Astrocyte (in vitro differentiated cells and primary cell): ENCODE results near the gene BCL3.

Source experiments
- EZH2 ChIP-seq: IDR thresholded peaks from 2 replicates; pipeline ENCODE4 v1.6.1; 2012; ENCODE audit warnings: mild to moderate bottlenecking, low read length, inconsistent platforms; ENCODE audit not compliant: insufficient read depth
- TF ChIP-seq, protein P1 (sequence below): IDR thresholded peaks from 2 replicates; pipeline ENCODE4 v1.5.1; 2011; ENCODE audit warnings: low read depth, mild to moderate bottlenecking, inconsistent platforms, low read length, moderate library complexity; ENCODE audit not compliant: insufficient read depth

GRCh38 chr19:44731622-44732021 is 16.9 kb upstream of the BCL3 start:
- TF ChIP-seq, protein P1, sequence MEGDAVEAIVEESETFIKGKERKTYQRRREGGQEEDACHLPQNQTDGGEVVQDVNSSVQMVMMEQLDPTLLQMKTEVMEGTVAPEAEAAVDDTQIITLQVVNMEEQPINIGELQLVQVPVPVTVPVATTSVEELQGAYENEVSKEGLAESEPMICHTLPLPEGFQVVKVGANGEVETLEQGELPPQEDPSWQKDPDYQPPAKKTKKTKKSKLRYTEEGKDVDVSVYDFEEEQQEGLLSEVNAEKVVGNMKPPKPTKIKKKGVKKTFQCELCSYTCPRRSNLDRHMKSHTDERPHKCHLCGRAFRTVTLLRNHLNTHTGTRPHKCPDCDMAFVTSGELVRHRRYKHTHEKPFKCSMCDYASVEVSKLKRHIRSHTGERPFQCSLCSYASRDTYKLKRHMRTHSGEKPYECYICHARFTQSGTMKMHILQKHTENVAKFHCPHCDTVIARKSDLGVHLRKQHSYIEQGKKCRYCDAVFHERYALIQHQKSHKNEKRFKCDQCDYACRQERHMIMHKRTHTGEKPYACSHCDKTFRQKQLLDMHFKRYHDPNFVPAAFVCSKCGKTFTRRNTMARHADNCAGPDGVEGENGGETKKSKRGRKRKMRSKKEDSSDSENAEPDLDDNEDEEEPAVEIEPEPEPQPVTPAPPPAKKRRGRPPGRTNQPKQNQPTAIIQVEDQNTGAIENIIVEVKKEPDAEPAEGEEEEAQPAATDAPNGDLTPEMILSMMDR: no peak
- no peak for TF ChIP-seq EZH2
